Measurements from ENCODE around the gene MED31.

GRCh38 chr17:6699997-6700947 is 48.9 kb upstream of the MED31 start:
- no peak for TF ChIP-seq POLR2A (IDR thresholded peaks at IDR 0.05)
- TF ChIP-seq CTCF (IDR thresholded peaks at IDR 0.05 in 8 of 11, conservative IDR thresholded peaks at IDR 0.05 in 3 of 11): no peak
- no peak for TF ChIP-seq POLR2AphosphoS5 (IDR thresholded peaks at IDR 0.05)
